NCI-H526 (cell line): ENCODE results near the gene PGM2.

Experiments used
- DNase-seq, 2 experiments: peaks; one replicate each; lab custom pipeline; 2025; lab: John Stamatoyannopoulos, UW

Gene PGM2

DNA sequence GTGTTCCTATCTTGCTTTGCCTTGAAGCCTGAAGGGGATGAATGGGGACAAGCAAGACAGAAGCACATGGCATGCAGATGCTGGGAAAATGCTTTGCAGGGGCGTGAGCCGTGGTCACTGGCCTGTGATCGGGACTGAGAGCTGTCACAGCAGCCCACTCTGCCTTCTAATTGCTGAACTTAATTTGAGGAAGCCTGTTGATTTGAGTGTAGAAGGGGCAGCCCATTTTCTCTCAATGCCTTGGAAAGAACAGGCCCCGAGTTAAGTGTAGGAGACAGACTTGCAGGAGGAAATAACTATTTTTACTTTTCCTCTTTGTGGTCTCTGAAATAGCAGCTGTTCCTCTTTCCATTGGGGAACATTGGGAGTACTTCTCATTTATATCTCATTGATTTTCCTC is 38.3 kb downstream of the PGM2 start:
- no peak for DNase-seq

DNA sequence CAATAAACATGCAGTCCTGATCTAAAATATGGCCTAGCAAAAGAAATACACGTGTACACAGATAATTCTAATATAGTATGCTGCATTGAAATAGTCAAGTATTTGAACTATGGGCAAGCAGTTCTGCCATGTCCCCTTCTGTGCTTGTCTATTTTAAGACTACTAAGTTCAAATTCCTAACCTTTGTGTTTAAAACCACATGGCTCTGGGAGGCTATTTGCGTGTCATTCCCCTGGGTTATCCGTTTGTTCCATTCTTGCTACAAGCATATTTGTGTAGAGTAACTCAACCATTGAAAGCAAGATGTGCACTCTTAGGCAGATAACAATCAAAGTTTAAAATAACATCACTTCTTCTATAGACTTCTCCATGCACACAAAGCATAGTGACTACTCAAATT is 39.0 kb downstream of the PGM2 start:
- DNase-seq, result no peak

DNA sequence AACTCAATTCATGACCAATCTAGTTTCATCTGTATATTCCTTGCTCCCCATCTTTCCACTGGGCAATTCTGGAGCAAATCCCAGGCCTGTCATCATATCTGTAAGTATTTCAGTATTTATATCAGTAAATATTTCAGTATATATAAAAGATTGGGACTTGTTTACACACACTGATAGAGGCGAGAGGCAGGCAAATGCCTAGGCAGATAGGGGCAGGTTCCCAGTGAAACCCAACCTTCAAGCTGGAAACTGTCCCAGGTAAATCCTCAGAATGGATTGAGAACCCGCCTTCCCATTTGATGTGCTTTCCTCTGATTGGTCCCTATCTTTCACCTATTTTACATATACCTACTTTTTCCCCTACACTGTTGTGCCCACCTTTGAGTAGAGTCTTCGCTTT is 40.6 kb downstream of the PGM2 start:
- no peak for DNase-seq

DNA sequence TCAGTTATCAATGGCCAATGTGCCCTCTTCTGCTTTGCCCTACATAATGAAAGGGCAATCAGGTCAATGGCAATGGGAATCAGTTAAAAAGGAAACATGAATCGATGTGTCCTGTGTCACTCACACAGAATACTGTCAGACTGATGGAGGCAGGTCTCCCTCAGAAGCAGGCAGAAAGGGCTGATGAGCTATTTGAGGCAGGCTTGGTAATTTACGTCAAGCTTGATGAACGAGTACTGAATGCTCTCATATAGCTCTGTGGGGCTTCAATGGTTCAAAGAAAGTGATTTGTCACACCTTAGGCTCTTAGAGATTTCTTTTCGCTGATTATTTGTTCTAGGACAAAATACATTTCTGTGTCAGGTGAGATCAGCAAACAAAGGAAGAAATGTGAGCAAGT is 41.8 kb downstream of the PGM2 start:
- no peak for DNase-seq

DNA sequence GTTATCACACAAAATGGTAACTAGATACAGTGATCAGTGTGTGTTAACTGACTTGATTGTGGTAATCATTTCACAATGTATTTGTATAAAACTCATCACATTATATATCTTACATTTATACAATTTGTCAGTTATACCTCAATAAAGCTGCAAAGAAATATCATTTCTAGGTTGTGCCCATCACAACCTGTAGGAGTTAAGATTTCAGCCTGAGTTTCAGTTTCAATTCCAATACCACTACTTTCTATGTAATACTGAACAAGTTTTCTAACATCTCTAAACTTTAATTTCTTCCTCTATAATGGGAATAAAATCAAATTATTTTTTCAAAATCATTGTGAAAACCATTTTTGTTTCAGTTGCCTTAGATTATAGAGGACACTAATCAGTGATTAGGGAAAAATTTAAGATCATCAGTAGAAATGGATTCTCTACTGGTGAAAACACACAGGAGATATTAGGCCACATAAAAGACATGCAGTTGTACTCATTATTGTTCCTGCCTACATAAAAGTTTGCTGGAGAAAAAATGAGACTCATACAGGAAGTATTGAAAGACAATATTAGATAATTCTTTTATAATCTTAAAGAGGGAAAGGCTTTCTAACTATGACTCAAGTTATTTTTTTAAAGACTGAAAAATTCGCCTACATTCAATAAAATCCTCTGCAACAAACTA is 46.0 kb downstream of the PGM2 start:
- no peak for DNase-seq

DNA sequence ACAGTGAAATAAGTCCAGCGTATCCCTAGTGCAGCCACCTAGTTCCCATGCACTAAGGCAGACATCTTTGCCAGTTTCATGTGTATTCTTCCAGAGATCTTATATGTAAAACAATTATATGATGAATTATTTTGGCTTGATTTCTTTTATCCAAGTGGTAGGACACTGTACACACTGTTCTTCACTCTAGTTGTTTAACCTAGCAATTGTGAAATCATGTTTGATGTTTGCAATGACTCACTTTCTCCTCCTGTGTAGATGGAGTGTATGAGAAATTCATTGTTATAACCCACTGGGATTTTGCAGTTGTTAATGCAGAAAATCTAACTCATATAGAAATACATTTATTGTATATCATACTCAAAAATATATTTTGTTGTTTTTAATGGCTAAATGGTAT is 46.9 kb downstream of the PGM2 start:
- no peak for DNase-seq

DNA sequence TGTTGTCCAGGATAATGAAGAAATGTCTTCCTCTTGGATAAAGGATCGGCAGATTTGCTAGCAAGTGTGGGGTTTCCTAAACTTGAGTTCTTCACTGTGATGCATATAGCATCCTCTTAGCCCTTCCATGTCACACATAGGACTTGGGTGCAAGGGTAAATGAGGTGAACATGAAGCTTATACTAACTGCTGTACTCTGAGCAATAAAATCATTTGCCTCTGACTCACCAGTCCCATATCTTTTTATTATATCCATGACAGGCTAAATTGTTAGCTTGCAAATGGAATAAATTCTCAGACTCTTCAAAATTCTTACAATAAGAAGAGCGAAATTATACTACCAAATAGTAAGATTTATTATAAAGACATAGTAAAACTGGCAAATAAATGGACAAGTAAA is 49.7 kb downstream of the PGM2 start:
- no peak for DNase-seq

DNA sequence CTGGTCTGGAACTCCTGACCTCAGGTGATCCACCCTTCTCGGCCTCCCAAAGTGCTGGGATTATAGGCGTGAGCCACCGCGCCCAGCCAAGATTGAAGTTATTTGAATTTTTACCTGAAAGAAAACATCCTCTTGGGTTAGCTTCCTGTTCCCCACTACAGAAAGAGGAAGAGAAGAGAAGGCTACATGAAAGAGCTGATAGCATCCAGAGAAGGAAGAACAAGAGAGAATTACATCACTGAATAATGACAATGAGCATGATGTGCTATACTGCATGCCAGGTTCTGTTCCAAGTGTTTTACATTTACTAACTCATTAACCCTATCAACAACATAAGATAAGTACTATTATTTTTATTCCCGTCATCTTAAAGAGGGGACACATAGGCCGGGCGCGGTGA is 52.9 kb downstream of the PGM2 start:
- DNase-seq, result no peak

DNA sequence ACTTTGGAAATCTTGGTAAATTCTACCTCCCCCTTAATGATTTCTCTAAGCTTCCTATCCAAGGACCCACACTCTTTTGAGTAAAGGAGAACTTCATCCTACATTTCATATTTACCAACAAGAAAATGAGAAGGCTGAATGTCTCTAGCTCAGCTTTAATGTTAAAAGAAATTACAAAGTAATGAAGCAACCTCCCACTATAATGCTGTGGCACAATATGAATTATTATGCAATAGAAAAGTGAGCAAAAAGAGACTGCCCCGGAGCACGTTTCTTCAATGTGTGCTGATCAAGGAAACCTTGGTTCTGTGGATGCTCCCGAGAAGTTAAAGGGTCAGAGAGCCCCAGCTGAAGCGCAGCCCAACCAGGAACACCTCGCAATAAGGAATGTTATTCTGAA is 55.3 kb downstream of the PGM2 start:
- DNase-seq, result no peak

DNA sequence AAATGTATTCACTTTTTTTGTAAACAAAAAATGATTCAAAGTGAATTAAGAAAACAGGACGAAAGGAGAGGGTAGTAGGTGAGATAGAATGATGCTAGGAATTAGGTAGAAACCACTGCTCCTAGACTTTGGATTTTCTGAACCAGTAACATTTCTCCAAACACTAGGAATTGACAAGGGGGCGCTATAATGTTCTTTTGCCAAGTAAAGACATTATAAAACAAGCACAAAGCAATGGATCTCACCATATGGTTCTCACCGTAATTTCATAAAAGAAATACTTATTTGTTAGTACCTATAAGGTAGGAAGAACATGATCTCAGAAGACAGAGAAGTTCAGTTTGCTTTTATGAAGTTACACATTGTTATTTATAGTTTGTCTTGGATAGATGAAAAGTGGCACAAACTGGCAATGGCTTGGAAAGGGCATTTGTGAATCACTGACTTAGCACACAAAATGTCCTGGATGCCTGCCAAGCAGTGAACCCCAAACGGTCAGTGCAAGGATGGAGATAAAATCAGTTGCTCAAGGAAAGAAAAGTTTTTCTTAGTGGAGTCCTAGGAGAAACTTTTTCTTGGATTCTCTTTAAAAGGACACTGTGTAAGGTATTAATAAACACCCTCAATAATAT is 56.3 kb downstream of the PGM2 start:
- DNase-seq, result peak in 1 of 2 experiments; percentile 4

DNA sequence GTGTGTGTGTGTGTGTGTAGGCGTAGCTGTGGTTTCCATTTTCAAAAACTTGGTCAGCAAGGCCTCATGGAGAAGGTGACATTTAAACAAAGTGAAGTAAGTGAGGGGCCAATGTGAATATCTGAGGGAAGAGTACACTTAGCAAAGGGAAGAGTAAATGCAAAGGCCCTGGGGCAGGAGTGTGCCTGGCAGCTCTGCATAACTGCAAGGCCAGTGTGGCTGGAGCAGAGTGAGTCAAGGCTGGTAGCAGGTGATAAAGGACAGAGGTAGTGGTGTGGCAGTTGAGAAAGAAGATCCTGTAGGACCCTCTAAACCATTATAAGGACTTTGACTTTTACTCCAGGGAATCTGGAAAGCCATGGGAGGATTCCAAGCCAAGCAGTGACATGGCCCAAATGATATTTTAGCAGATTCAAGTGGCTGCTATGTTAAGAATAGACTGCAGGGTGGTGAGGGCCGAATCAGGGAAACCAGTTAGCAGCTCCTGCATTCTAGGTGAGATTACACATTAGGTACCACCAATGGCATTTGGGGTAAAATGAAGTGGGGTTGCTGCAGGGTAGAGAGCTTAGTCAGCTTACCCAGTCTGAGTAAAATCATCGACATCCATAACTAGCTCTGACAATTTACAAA is 58.5 kb downstream of the PGM2 start:
- DNase-seq, result no peak

DNA sequence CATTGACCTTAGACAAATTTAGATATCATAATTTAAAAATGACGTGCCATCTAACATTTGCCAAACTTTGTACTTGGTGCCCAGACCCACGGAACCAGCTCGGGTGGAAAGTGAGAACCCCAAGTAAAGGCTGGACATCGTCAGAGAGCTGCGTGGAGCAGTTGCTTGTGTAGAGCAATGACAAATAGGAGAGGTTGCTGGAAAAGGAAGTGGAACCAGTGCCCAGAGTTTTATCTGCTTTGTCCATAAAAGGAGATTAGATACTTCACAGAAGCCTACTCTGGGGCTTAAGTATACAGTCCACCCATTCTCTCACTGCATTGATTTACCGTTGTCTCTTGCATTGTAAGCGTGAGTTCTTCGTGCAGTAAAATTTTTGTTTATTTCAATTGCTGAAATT is 59.0 kb downstream of the PGM2 start:
- no peak for DNase-seq

DNA sequence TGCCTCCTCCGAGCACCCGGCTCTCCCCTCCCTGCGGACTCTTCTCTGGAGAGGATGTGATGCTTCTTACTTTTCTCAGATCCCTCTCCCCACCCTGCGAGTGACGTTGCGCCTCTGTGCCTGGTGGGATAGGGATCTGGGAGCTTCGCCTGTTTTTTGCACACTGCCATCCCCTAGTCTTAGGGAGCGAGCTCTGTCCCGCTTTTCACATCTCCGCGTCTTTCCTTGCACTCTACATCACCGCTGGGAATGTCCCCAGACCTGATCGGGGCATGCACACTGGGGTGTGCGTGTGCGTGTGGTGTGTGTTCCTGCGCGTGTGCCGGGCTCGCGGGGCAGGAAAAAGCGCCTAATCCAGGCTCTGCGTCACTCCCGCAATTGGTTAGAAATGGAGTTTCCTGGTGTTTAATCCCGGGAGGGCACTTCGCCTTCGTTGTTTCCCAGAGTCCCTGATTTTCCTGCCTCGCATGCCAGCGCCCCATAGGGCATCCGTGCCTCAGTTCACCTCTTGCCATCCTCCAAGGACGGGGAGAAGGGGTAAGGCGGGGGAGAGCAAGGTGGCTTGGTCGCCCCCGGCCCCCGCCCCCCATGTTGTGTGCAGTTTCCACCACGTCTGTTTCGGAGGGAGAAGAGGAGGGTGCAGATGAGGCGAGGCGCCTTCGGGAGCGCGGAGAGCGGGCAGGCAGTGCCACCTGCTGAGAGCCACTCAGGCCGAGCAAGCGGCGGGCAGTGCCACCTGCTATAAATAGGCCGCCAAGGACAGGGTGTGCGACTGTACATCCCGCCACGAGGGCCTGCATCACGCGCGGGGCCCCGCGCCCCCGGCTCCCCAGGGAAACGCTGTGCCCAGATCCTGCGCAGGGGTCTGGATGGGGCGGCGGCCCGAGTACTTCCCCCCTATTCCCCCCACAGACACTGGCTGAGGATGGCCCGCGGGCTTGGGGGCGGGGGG is 63.6 kb downstream of the PGM2 start:
- DNase-seq, result peak; percentile 30 to 64

DNA sequence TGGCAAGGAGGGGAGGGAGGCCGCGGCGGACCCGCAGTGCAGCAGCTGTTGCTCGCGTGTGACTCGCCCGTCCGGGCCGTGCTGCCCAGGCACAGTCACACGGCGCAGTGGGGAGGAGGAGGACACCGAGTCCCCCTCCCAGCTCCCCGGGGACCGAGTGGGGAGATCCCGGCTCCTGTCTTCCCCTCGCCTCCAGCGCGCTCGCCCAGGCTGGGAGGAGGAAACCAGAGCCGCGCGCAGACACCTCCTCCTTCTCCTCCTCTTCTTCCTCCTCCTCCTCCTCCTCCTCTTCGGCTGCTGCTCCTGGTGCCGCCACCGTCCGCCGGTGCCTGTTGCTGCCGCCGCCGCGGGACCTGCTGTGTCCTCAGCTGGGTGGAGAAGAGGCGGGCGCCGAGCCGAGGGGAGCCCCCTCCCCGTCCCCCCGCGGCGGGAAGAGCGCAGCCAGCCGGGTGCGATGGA is 64.3 kb downstream of the PGM2 start, which contains the start of gene TBC1D1:
Gene TBC1D1, plus strand, starts transcription at position 284 of the 459 bp plus-strand sequence. CDS start 11,012 bp downstream, outside the sequence.
- DNase-seq, result peak; percentile 18 to 66

DNA sequence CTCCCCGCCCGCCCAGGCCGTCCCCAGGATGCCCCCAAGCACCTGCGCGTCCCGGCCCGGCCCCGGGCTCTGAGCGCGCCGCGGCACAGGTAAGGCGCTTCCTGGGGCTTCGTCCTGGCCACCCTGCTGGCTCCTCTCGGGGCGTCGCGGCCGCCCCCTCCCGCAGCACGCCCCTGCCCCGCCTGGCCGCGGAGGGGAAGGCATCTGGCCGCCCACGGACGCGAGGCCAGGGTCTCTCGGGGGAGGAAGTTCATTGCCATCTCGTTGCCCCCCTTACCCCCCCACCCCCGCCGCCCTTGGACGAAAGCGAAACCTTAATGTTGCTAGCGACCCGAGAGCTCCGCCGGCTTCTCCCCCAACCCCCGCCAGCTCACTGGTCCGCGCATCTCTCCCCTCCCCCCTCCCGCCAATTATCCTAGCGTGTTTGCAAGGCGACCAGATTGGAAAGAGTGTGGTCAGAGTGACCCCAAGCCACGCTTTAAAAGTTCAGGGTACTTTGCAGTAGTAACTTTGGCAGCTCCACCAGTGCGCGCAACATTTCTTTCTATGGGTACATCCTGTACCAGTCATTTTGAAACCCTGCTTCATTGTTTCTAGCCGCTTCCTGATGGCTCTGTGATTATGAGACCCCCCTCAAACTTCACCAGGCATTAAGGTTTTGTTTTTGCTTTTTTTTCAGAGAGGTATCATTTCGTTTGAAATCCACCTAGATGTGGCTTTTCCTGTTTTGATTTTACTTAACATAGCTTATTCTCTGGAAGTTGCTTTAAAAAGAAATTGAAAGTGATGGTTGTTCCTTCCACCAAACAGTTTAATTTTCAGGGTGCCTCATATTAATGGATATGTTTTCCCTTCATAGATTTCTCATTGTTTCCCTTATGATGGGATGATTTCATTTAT is 65.0 kb downstream of the PGM2 start:
- DNase-seq, result peak in 1 of 2 experiments; percentile 66

DNA sequence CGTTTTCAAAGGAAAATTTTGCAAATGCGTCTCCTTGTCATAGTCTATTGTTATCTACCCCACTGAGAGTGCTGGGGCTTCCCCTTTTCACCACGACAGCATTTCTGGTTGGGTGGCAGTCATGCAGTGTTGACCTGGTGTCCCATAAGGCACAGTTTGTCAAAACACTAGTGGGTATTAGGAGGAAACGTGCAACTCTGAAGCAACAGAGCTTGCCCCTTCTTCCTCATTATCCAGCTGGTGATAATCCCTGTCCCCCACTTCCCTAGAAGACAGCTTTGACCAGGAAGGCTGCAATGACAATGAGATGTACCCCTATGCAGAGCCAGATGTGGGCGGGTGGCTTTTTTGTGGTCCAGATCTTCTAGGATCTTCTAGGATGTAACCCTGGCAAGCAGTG is 66.2 kb downstream of the PGM2 start:
- no peak for DNase-seq

DNA sequence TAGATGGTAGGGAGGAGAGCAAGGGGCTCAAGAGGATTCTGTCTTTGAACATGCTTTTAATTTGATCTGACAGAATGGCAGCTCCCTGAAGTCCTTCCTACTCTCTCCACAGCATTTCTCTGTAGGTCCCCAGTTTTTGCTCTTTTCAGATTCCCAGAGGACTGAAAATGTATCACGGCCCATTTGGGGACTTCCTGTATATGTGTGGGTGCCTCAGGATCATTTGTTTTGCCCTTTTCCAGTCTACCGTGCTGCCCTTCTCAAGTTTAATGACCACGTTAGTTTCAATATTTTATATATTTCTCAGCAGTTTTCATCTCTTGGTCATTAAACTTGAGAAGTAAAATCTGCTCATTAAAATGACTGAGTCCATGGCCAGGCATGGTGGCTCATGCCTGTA is 66.7 kb downstream of the PGM2 start:
- no peak for DNase-seq

DNA sequence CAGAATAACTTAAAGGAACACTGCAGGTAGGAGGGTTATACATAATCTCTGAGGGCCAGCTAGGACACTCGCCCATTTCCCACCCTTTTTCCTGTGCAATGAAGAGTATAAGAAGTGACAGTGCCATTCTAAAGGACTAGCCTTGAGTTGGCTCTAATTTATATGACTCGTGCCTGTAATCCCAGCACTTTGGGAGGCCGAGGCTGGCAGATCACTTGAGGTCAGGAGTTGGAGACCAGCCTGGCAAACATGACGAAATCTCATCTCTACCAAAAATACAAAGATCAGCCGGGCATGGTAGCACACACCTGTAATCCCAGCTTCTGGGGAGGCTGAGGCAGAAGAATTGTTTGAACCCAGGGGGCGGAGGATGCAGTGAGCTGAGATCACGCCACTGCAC is 68.8 kb downstream of the PGM2 start:
- DNase-seq, result no peak

DNA sequence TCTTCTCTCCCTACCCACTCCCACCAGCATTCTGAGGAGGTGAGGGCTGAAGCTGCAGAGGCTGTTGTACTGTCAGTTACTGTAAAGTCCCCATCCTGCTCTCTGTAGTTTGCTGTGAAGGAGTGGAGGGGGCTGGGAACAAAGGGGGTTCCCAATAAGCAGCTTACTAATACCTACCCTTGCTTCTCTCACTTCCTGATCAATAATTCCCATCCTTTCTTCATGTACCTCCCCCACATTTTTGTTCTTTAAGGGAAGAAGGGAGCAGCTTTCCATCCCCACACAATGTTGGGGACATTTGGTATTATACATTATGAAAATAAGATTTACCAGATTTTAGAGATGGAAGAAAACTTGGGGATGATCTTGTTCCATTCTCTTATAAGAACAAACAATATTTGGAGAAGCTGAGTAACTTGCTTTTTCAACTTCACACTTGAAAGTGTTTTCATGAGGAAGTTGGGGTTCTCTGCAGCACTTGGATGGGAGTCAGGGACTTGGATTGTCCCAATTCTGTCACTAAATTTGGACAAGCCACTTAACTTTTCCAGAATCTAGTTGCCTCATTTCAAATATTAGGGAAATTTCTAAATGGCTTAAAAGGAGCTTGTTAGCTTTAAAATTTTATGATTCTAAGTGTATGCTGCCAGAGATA is 69.8 kb downstream of the PGM2 start:
- no peak for DNase-seq

DNA sequence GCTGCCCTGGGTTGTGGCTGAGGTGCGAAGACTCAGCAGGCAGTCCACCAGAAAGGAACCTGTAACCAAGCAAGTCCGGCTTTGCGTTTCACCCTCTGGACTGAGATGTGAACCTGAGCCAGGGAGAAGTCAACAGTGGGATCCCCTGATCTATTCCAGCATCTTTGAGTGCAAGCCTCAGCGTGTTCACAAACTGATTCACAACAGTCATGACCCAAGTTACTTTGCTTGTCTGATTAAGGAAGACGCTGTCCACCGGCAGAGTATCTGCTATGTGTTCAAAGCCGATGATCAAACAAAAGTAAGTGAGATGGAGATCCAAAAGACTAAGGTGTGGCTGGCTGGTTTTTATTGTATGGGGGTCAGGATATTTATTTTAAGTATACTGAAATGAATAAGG is 75.7 kb downstream of the PGM2 start:
- no peak for DNase-seq
